T-helper 1 cell (primary cell): Measurements from ENCODE around the gene SPEF2.

Experiments used
- DNase-seq, 5 donors: peaks; one replicate each; pipeline ENCODE4 v3.0.0-alpha.2; 2012 to 2020

SPEF2 gene

GRCh38 chr5:35717718-35718117, 100.1 kb downstream of the SPEF2 start:
- DNase-seq: no peak

DNA sequence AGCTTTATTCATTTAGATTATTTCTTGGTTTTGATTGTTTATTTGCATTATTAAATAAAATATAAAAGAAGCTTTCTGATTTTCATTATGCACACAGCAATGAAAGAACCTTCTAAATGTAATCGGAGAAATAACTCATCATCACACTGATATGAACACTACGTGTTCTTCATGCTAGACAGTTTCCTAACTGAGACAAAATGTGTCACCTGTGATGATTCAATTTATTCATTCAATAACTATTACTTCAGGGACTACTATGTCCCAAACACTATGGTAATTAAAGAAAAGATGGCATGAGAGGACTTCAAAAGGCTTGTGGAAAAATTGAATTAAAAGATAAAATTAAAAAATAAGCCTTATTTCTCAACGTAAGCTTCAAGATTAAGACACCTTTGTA, 118.1 kb downstream of the SPEF2 start:
- no peak for DNase-seq

GRCh38 chr5:35736280-35736679, 118.6 kb downstream of the SPEF2 start:
- no peak for DNase-seq

- DNase-seq: peak in 1 of 5 donors; percentile 43
Measured at GRCh38 chr5:35741126-35741716, 123.6 kb downstream of the SPEF2 start.

DNA sequence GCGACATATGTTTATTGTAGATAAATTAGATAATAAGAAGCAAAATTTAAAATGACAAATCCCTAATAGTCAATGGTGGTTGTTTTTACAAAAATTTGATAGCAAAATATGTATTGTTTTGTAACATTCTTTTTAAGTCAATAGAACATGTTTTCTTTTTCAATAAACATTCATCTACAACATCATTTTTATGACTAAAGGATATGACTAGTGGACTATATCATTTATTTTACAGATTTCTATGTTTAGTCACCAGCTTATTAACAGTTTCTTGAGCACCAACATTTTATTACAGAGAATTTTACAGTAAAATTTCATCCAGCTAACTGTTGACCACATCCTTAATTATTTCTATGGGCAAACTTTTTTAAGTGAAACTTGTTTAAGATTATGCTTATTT, 124.3 kb downstream of the SPEF2 start:
- DNase-seq: no peak

GRCh38 chr5:35743644-35744043, 126.0 kb downstream of the SPEF2 start:
- no peak for DNase-seq

DNA sequence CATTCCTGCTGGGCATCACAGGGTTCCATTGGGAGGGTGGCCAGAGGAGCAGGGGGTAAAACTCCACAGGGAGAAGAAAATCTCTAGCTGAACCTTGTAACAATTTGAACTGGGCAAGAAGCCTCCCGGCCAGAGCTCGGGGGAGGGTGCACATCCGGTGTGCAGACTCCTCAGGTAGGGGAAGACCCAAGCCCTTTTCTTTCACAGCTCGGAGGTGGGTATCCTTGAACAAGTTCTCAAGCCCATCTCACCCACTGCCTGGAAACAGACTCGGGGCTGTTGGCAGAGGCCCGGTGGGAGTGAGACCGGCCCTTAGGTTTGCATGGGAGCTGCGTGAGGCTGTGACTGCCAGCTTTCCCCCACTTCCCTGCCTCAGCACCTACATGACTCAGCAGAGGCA, 127.5 kb downstream of the SPEF2 start:
- DNase-seq: no peak

- DNase-seq: no peak
Measured at GRCh38 chr5:35745660-35746059, 128.0 kb downstream of the SPEF2 start.

DNA sequence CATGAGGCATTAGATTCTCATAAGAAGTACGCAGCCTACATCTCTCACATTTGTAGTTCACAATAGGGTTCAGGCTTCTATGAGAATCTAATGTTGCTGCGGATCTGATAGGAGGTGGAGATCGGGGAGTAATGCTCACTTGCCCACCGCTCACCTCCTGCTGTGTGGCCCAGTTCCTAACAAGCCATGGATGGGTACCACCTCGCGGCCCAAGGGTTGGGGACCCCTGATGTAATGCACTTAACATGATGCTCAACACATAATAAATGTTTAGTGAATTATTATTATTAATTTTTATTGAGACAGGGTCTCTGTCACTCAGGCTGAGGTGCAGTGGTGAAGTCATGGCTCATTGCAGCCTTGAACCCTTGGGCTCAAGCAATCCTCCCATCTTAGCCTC, 134.3 kb downstream of the SPEF2 start:
- no peak for DNase-seq

- DNase-seq: no peak
Measured at GRCh38 chr5:35753500-35753899, 135.8 kb downstream of the SPEF2 start.

- DNase-seq: no peak
Measured at GRCh38 chr5:35754481-35754880, 136.8 kb downstream of the SPEF2 start.

GRCh38 chr5:35755966-35756365, 138.3 kb downstream of the SPEF2 start:
- no peak for DNase-seq

DNA sequence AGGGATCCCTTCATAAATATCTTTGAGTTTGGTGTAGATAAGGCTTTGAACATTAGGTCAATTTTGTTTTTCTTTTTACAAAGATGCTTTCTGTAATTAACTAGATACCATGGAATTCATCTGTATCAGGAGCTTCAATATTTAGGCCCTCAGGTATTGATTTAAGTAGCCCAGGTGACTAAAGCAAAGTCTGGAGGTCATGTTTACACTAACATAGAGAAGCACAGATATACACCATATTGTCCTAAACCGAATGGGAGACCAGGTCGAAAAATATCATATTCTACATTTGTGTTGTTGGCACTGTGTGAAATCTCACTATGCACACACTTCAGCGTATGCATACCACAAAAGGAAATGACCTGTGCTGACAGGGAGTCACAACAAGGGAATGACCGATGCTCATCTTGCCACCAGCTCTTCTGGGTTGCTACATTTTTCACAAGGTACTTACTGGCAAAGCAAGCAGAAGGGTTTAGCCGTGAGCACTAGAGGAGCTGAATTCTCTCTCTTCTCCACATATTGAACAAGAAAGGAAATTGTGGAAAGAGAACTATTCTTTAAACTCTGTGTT, 140.6 kb downstream of the SPEF2 start:
- DNase-seq: no peak

- no peak for DNase-seq
Measured at GRCh38 chr5:35761541-35761940, 143.9 kb downstream of the SPEF2 start.

DNA sequence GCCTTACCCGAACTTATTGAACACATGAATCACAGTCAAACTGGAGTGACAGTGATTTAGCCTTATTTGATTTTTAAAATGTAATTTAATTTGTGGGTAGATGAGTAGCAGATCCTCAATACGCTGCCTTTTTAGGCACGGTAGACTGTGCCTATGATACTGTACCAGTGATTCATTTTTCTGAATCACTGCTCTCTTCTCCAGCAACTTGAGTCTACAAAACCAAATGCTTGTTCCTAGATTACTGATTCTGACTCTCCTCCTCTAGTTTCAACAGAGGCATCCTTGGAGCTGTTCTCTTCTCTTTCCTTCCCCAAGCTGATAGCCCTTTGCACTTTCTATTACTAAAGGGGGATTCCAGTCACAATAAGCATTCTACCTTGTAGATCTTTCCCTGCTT, 144.7 kb downstream of the SPEF2 start:
- DNase-seq: no peak

DNA sequence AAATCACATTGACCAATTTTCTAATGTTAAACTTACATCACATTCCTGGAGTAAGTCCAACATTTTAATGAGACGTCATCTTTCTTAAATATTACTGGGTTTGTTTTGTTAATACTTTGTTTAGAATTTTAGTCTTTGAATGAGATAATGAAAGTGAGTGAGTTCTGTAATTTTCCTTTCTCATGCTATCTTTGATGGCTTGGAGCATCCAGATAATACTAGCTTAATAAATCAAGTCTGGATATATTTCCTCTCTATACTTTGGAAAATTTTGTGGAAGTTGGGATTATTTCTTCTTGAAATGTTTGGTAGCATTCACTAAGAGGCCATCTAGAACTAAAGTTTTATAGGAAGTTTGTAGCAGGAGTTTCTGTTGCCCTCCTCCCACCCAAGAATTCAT, 148.3 kb downstream of the SPEF2 start:
- no peak for DNase-seq

DNA sequence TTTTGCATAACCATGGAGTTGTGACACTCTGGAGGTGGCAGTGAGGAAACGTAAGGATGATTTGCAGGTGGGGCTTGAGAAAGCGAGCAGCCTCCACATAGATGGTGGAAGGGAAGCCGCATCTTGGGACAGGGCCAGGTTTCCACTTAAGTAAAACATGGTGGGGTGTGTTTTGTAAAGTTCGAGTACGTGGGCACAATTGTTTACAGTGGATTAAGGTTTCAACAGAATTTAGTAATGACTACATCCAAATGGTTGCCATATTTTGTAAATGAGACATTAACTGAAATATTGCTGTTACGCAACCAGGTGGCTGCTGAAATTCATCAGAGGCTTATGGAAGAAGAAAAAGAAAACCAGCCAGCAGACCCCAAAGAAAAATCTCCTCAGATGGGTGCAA, 153.6 kb downstream of the SPEF2 start:
- DNase-seq: no peak

DNA sequence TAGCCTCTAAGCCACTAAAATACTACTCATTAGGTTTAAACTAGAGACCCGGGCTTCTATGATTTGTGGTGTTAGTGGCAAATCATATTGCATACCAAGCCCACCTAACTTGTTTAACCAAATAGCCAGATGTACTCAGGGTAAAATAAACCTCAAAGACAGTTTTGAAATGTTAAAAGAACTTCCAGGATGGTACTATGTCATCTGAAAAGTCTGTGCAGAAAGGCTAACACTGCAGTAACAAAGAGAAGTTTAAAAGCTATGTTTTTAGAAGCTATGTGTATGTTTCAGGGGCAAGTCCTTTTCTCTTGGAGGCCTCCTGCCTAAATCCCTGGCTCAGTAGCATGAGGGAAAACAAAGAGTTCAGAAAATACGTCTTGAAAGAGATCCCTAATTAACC, 154.2 kb downstream of the SPEF2 start:
- no peak for DNase-seq

DNA sequence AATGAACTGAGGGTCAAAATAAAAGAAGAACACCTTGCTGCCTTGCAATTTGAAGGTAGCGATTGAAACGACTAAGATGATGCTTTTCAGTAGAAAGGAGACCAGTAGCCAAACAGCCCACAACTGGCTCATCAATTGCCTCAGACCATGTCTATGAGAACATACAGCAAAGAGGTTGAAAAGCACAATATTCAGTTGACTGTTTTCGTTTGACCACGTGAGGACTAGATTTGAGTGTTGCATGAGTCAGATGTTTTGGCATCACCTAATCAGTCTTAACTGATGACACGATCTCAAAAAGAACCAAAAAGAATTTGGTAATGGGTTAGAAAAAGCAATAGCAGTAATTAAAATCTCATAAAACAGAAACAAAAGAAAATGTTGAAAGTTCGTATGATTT, 156.3 kb downstream of the SPEF2 start:
- peak in 1 of 5 donors; percentile 78 for DNase-seq

- DNase-seq: no peak
Measured at GRCh38 chr5:35776757-35777156, 159.1 kb downstream of the SPEF2 start.

GRCh38 chr5:35777358-35778087, 159.9 kb downstream of the SPEF2 start:
- peak; percentile 43 to 78 (median 69) for DNase-seq

DNA sequence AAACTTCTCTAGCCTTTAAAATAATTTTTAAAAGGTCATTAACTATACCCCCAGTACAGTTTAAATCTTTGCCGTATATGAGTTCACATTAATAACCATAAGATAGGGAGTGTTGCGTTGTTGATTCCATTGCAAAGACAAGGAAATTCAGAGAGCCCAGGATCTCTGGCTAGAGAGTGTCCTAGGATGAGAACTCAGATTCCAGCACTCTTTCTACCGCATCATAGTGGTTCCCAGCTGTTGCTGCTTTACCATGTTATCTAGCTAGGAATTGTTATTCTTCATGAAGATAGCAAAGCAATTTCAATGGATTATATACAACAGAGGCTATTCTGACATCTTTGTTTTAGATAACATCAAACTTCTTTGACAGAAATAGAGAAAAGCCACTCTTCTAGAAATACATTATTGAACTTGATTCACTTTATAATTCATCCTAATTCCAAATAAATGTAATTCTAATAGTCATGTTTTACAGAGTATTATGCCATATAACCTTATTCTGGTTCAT, 160.7 kb downstream of the SPEF2 start:
- DNase-seq: no peak

- DNase-seq: peak in 4 of 5 donors; percentile 17 to 57 (median 20)
Measured at GRCh38 chr5:35780236-35780635, 162.6 kb downstream of the SPEF2 start.

GRCh38 chr5:35781181-35781790, 163.6 kb downstream of the SPEF2 start:
- DNase-seq: no peak
